GM21360 (cell line): ENCODE measurements around the gene HOXC12.

Experiments used
- ATAC-seq: cut with Tn5 transposase; IDR thresholded peaks from one replicate; pipeline ENCODE4 v1.9.1; 2021; ENCODE audit warnings: mild to moderate bottlenecking, moderate library complexity; ENCODE audit not compliant: unreplicated experiment

The HOXC12 gene

GRCh38 chr12:53955776-53956250 lies 1.1 kb downstream of the HOXC12 start:
- no peak for ATAC-seq

GRCh38 chr12:53956251-53956887 lies 1.7 kb downstream of the HOXC12 start:
- no peak for ATAC-seq

- ATAC-seq, result no peak
Measured at GRCh38 chr12:53956914-53957536, 2.3 kb downstream of the HOXC12 start.

GRCh38 chr12:53958128-53958527 lies 3.4 kb downstream of the HOXC12 start:
- ATAC-seq, result no peak

GRCh38 chr12:53959314-53959713 lies 4.6 kb downstream of the HOXC12 start:
- ATAC-seq, result no peak

- ATAC-seq, result no peak
Measured at GRCh38 chr12:53960187-53961024, 5.7 kb downstream of the HOXC12 start.

GRCh38 chr12:53961025-53961761 lies 6.5 kb downstream of the HOXC12 start:
- no peak for ATAC-seq

- no peak for ATAC-seq
Measured at GRCh38 chr12:53963005-53963404, 8.3 kb downstream of the HOXC12 start.

- ATAC-seq, result no peak
Measured at GRCh38 chr12:53963434-53964314, 9.0 kb downstream of the HOXC12 start.

GRCh38 chr12:53964315-53964713 lies 9.6 kb downstream of the HOXC12 start:
- ATAC-seq, result no peak

- ATAC-seq, result no peak
Measured at GRCh38 chr12:53965281-53966084, 10.8 kb downstream of the HOXC12 start.

- ATAC-seq, result no peak
Measured at GRCh38 chr12:53966085-53966384, 11.3 kb downstream of the HOXC12 start.

- no peak for ATAC-seq
Measured at GRCh38 chr12:53966385-53967133, 11.9 kb downstream of the HOXC12 start.

- no peak for ATAC-seq
Measured at GRCh38 chr12:53967421-53967925, 12.8 kb downstream of the HOXC12 start.

- ATAC-seq, result no peak
Measured at GRCh38 chr12:53968214-53969127, 13.8 kb downstream of the HOXC12 start.

- no peak for ATAC-seq
Measured at GRCh38 chr12:53969588-53970259, 15.0 kb downstream of the HOXC12 start.

- ATAC-seq, result no peak
Measured at GRCh38 chr12:53970451-53970850, 15.7 kb downstream of the HOXC12 start.
